ENCODE measurements around the gene ARL4C.

GRCh38 chr2:234453216-234453615 is 43.7 kb downstream of the ARL4C start:
- TF ChIP-seq POLR2A (IDR thresholded peaks at IDR 0.05; ENCODE audit: low read depth, low read length): no peak
- no peak for TF ChIP-seq POLR2AphosphoS5 (IDR thresholded peaks at IDR 0.05; ENCODE audit: low read depth, low read length)
- no peak for TF ChIP-seq POU2F2 (IDR thresholded peaks at IDR 0.05; ENCODE audit: low read depth, low read length)
